Measurements from ENCODE around the gene NCLN. TPM values are rescaled to one million over a fixed set of nuclear protein-coding genes. Genes with fewer than 3 reads are reported as not detected.
A peak's percentile ranks its signal among the peaks of the same experiment; 100 is the strongest.
"Not testable (repeated sequence)": the region's sequence is repeated elsewhere in the genome, so short reads cannot be mapped to it uniquely, and the experiment has no call there.

Gene NCLN
- total RNA-seq, 2 experiments from 2014 or later = 66.3 to 67.3 TPM

GRCh38 chr19:3204646-3205275 is 19.0 kb downstream of the NCLN start:
- Mint-ChIP-seq H3K9me3 (ENCODE audit: insufficient read depth) (no peaks in the 10 kb centered on the region), H3K27me3 (ENCODE audit: low read depth) (no peaks in the 10 kb centered on the region), H3K36me3 (ENCODE audit: low read depth) (no peaks in the 10 kb centered on the region), H3K4me3 (no peak overlapping the region), H3K27ac (no peak overlapping the region), H3K4me1 (ENCODE audit: low read depth) (no peaks in the 10 kb centered on the region)
- ATAC-seq (no peak), DNase-seq (no peak)
- CTCF ChIA-PET = no interaction called here
- POLR2A ChIA-PET = no interaction called here

DNA sequence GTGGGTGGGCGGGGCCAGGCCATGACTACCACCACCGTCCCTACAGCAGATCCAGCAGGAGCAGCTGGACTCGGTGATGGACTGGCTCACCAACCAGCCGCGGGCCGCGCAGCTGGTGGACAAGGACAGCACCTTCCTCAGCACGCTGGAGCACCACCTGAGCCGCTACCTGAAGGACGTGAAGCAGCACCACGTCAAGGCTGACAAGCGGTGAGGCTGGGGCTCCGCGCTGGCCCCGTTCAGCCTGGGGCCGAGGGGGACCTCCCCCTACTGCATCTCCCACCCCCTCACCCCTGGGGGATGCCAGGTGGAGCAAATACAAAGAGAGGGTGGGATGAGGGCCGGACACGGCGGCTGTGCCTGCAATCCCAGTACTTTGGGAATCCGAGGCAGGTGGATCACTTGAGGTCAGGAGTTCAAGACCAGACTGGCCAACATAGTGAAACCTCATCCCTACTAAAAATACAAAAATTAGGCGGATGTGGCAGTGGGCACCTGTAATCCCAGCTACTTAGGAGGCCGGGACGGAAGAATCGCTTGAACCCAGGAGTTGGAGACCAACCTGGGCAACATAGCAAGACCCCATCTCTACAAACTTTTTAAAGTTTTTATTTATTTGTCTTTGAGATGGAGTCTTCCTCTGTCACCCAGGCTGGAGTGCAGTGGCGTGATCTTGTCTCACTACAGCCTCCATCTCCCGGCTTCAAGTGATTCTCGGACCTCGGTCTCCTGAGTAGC is 20.7 kb downstream of the NCLN start:
- H3K4me3 Mint-ChIP-seq = no peak overlapping the region
- no peaks in the 10 kb centered on the region for H3K9me3 Mint-ChIP-seq (ENCODE audit: insufficient read depth)
- no peaks in the 10 kb centered on the region for H3K4me1 Mint-ChIP-seq (ENCODE audit: low read depth)
- no peaks in the 10 kb centered on the region for H3K36me3 Mint-ChIP-seq (ENCODE audit: low read depth)
- CTCF ChIA-PET = no interaction called here
- H3K27me3 Mint-ChIP-seq (ENCODE audit: low read depth) = no peaks in the 10 kb centered on the region
- no peak overlapping the region for H3K27ac Mint-ChIP-seq
- ATAC-seq = no peak
- no peak for DNase-seq
- POLR2A ChIA-PET = interaction anchor here (0.6 kb wide), 1 partner anchor 9 kb away, joined by 4 read pairs; no protein-coding TSS in a partner anchor

- H3K27me3 Mint-ChIP-seq (ENCODE audit: low read depth) = no peaks in the 10 kb centered on the region
- H3K4me3 Mint-ChIP-seq = no peak overlapping the region
- DNase-seq (no peak), ATAC-seq (no peak)
- H3K27ac Mint-ChIP-seq = no peak overlapping the region
- H3K36me3 Mint-ChIP-seq (ENCODE audit: low read depth) = no peaks in the 10 kb centered on the region
- CTCF ChIA-PET = no interaction called here
- no peaks in the 10 kb centered on the region for H3K9me3 Mint-ChIP-seq (ENCODE audit: insufficient read depth)
- H3K4me1 Mint-ChIP-seq (ENCODE audit: low read depth) = no peaks in the 10 kb centered on the region
- POLR2A ChIA-PET = no interaction called here
These were observed 21.9 kb downstream of the NCLN start for GRCh38 chr19:3207461-3208242.

DNA sequence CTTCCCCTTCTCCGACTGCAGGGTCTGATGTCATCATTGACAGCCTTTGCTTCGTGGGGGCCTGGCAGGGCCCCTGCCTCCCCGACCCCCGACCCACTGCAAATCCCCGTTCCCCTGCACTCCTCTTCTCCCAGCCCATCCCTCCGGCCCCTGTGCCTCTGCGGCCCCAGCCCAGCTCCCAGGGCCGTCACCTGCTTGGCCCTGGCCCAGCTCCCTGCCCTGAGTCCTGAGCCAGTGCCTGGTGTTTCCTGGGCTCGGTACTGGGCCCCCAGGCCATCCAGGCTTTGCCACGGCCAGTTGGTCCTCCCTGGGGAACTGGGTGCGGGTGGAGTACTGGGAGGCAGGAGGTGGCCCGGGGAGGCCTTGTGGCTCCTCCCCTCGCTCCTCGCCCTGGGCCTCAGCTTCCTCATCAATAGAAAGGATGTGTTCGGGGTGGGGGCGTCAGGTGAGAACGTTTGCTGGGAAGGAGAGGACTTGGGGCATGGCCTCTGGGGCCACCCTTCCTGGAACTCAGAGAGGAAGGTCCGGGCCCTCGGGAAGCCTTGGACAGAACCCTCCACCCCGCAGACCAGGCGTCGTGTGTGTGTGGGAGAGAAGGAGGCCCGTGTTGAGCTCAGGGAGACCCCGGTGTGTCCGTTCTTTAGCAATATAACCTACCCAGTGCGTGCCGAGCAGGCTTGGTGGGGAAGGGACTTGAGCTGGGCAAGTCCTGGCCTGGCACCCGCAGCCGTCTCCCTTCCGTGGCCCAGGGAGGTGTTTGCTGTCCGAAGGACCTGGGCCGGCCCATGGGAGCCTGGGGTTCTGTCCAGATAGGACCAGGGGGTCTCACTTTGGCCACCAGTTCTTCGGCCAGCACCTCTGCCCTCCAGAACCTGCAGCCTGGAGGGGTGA is 22.8 kb downstream of the NCLN start:
- Mint-ChIP-seq H3K27ac (no peak overlapping the region), H3K36me3 (ENCODE audit: low read depth) (no peaks in the 10 kb centered on the region), H3K4me3 (no peak overlapping the region), H3K27me3 (ENCODE audit: low read depth) (no peaks in the 10 kb centered on the region), H3K9me3 (ENCODE audit: insufficient read depth) (no peaks in the 10 kb centered on the region), H3K4me1 (ENCODE audit: low read depth) (no peaks in the 10 kb centered on the region)
- ChIA-PET POLR2A (no interaction called here), CTCF (no interaction called here)
- DNase-seq (no peak), ATAC-seq (no peak)

GRCh38 chr19:3210347-3211017 is 24.8 kb downstream of the NCLN start:
- ChIA-PET POLR2A (no interaction called here), CTCF (no interaction called here)
- no peaks in the 10 kb centered on the region for H3K27me3 Mint-ChIP-seq (ENCODE audit: low read depth)
- no peaks in the 10 kb centered on the region for H3K9me3 Mint-ChIP-seq (ENCODE audit: insufficient read depth)
- peak overlapping the region; percentile 61 for H3K27ac Mint-ChIP-seq
- H3K36me3 Mint-ChIP-seq (ENCODE audit: low read depth) = no peaks in the 10 kb centered on the region
- H3K4me1 Mint-ChIP-seq (ENCODE audit: low read depth) = no peaks in the 10 kb centered on the region
- H3K4me3 Mint-ChIP-seq = no peak overlapping the region
- ATAC-seq (peak; percentile 80), DNase-seq (peak; percentile 75)

DNA sequence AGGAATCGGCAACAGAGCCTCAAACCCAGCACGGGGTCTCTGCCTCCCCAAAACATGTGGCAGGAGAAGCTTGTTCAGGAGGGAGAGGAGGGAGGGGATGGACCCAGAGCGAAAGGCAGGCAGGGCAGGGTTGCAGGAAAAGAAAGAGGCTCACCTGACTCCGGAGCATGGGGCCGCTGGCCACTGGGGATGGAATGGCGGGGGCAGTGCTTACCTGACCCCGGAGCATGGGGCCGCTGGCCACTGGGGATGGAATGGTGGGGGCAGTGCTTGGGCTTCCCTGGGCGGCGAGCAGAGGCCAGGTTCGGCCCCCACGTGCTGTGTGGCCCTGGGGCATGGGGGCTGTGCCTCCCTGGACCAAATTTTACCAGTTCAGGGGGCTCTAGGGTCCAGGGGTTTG is 25.5 kb downstream of the NCLN start:
- POLR2A ChIA-PET = interaction anchor here (0.6 kb wide), 1 partner anchor 1927 kb away, joined by 3 read pairs; no protein-coding TSS in a partner anchor
- Mint-ChIP-seq H3K27ac (peak overlapping the region; percentile 30), H3K9me3 (ENCODE audit: insufficient read depth) (no peaks in the 10 kb centered on the region), H3K27me3 (ENCODE audit: low read depth) (no peaks in the 10 kb centered on the region), H3K36me3 (ENCODE audit: low read depth) (no peaks in the 10 kb centered on the region), H3K4me3 (no peak overlapping the region), H3K4me1 (ENCODE audit: low read depth) (no peaks in the 10 kb centered on the region)
- ATAC-seq (no peak), DNase-seq (no peak)
- CTCF ChIA-PET = no interaction called here

- Mint-ChIP-seq H3K4me3 (no peak overlapping the region), H3K27me3 (ENCODE audit: low read depth) (no peaks in the 10 kb centered on the region), H3K36me3 (ENCODE audit: low read depth) (no peaks in the 10 kb centered on the region), H3K4me1 (ENCODE audit: low read depth) (no peaks in the 10 kb centered on the region), H3K9me3 (ENCODE audit: insufficient read depth) (no peaks in the 10 kb centered on the region), H3K27ac (peak overlapping the region; percentile 16)
- no peak for DNase-seq
- ATAC-seq = no peak
- POLR2A ChIA-PET = no interaction called here
- CTCF ChIA-PET = no interaction called here
These were observed 27.4 kb downstream of the NCLN start for GRCh38 chr19:3213159-3213558.

- DNase-seq (no peak), ATAC-seq (no peak)
- CTCF ChIA-PET = no interaction called here
- no peaks in the 10 kb centered on the region for H3K9me3 Mint-ChIP-seq (ENCODE audit: insufficient read depth)
- H3K4me3 Mint-ChIP-seq = no peak overlapping the region
- no peaks in the 10 kb centered on the region for H3K36me3 Mint-ChIP-seq (ENCODE audit: low read depth)
- no peak overlapping the region for H3K27ac Mint-ChIP-seq
- POLR2A ChIA-PET = no interaction called here
- H3K4me1 Mint-ChIP-seq (ENCODE audit: low read depth) = no peaks in the 10 kb centered on the region
- H3K27me3 Mint-ChIP-seq (ENCODE audit: low read depth) = no peaks in the 10 kb centered on the region
These were observed 31.1 kb downstream of the NCLN start for GRCh38 chr19:3216874-3217273.

GRCh38 chr19:3220576-3220975 is 34.8 kb downstream of the NCLN start:
- POLR2A ChIA-PET = no interaction called here

DNA sequence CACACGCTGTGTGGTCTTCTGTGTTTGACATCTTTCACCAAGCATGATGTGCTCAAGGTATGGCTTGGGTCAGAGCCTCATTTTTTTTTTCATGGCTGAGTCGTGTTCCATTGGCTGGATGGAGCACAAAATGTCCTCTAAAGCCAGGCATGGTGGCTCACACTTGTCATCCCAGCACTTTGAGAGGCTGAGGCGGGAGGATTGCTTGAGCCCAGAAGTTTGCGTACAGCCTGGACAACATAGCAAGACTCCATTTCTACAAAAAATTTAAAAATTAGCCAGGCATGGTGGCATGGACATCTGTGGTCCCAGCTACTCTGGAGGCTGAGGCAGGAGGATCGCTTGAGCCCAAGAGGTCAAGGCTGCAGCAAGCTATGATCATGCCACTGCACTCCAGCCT is 35.8 kb downstream of the NCLN start:
- H3K27me3 Mint-ChIP-seq (ENCODE audit: low read depth); DNase-seq; H3K4me3 Mint-ChIP-seq; H3K9me3 Mint-ChIP-seq (ENCODE audit: insufficient read depth); H3K27ac Mint-ChIP-seq; ATAC-seq; POLR2A ChIA-PET; H3K4me1 Mint-ChIP-seq (ENCODE audit: low read depth); CTCF ChIA-PET; H3K36me3 Mint-ChIP-seq (ENCODE audit: low read depth): not testable (repeated sequence)

More at GRCh38 chr19:3220576-3220975, 34.8 kb downstream of the NCLN start:
- Mint-ChIP-seq H3K4me3 (no peak overlapping the region), H3K36me3 (ENCODE audit: low read depth) (no peaks in the 10 kb centered on the region), H3K9me3 (ENCODE audit: insufficient read depth) (no peaks in the 10 kb centered on the region), H3K4me1 (ENCODE audit: low read depth) (no peaks in the 10 kb centered on the region), H3K27ac (no peak overlapping the region), H3K27me3 (ENCODE audit: low read depth) (peaks cover 4% of the 10 kb centered on the region)
- ATAC-seq (no peak), DNase-seq (no peak)
- CTCF ChIA-PET = no interaction called here

- Mint-ChIP-seq H3K9me3 (ENCODE audit: insufficient read depth) (no peaks in the 10 kb centered on the region), H3K27ac (no peak overlapping the region), H3K36me3 (ENCODE audit: low read depth) (no peaks in the 10 kb centered on the region), H3K4me1 (ENCODE audit: low read depth) (no peaks in the 10 kb centered on the region), H3K4me3 (no peak overlapping the region), H3K27me3 (ENCODE audit: low read depth) (peaks cover 10% of the 10 kb centered on the region)
- ATAC-seq (no peak), DNase-seq (no peak)
- ChIA-PET POLR2A (no interaction called here), CTCF (no interaction called here)
These were observed 37.0 kb downstream of the NCLN start for GRCh38 chr19:3222709-3223108.

Data from activated CD8-positive, alpha-beta T cell treated with anti-CD3 and anti-CD28 coated beads, Interleukin-2, amount 10 ng/mL, durations not matched to agents 7 days and 5 days (primary cell).